Testis (tissue), 3 donors: ENCODE data around the gene P2RX3. TPM values are rescaled to one million over a fixed set of nuclear protein-coding genes. Genes with fewer than 3 reads are reported as not detected.

Experiments
- DNase-seq: peaks from one replicate; pipeline ENCODE4 v3.0.0-alpha.2; 2019
- H3K27ac ChIP-seq, 2 donors: fragments of 200-600 bp; sonication (generic); one replicate each; pipeline ENCODE4 v1.5.1; 2019
- H3K27me3 ChIP-seq: fragments of 200-600 bp; sonication (generic); one replicate; pipeline ENCODE4 v1.5.1; 2019
- H3K36me3 ChIP-seq: fragments of 200-600 bp; sonication (generic); one replicate; pipeline ENCODE4 v1.5.1; 2017; ENCODE audit warnings: low read depth; ENCODE audit errors: missing control alignments
- H3K4me1 ChIP-seq: fragments of 200-600 bp; sonication (generic); one replicate; pipeline ENCODE4 v1.5.1; 2019
- H3K4me3 ChIP-seq, 2 donors: fragments of 200-600 bp; sonication (generic); one replicate each; pipeline ENCODE4 v1.5.1; 2017 to 2019
- H3K9me3 ChIP-seq: fragments of 200-600 bp; sonication (generic); one replicate; pipeline ENCODE4 v1.5.1; 2017
- CTCF ChIP-seq, 3 experiments: fragments of 450-650 bp in 2 of 3; fragments of 200-600 bp in 1 of 3; sonication (generic) in 1 of 3; IDR thresholded peaks; one replicate each; pipeline ENCODE4 v1.5.1; 2016 to 2019; ENCODE audit warnings: antibody characterized with exemption in 3 of 3, mild to moderate bottlenecking in 2 of 3, moderate library complexity in 1 of 3
- POLR2A ChIP-seq: fragments of 450-650 bp; IDR thresholded peaks from one replicate; pipeline ENCODE4 v1.6.1; 2017; ENCODE audit warnings: antibody characterized with exemption, mild to moderate bottlenecking, moderate library complexity
- WGBS, 2 donors: methylation state at CpG; one replicate each; pipeline ENCODE4 v1.1.5; 2018; 5-methylcytosine and 5-hydroxymethylcytosine counted together
- intact Hi-C: fragments of 100-400 bp; cut with DNase I; formaldehyde crosslinking; loops from one replicate; pipeline ENCODE4 v1.15.1; 2023; ENCODE audit warnings: low total_unique reads
- polyA plus RNA-seq: library from polyadenylated mRNA; stranded (reverse); fragments of 350-450 nt; fragmentation: Illumina TruSeq; extraction: RNeasy Lipid Tissue Mini Kit (QIAGEN cat#74804); gene quantifications from one replicate; pipeline ENCODE4 v1.2.3, GENCODE V29; 2014; ENCODE audit warnings: low read depth, low replicate concordance; ENCODE audit not compliant: insufficient read depth
- total RNA-seq, 2 donors: library from RNA; depleted of rRNA; stranded (reverse); fragments of >200 nt; gene quantifications; one replicate each; pipeline ENCODE4 v1.2.3, GENCODE V29; 2016

Gene P2RX3
- total and polyA plus RNA-seq, 3 donors from 2014 or later = 2.5 to 8.5 (median 3.3) TPM

DNA sequence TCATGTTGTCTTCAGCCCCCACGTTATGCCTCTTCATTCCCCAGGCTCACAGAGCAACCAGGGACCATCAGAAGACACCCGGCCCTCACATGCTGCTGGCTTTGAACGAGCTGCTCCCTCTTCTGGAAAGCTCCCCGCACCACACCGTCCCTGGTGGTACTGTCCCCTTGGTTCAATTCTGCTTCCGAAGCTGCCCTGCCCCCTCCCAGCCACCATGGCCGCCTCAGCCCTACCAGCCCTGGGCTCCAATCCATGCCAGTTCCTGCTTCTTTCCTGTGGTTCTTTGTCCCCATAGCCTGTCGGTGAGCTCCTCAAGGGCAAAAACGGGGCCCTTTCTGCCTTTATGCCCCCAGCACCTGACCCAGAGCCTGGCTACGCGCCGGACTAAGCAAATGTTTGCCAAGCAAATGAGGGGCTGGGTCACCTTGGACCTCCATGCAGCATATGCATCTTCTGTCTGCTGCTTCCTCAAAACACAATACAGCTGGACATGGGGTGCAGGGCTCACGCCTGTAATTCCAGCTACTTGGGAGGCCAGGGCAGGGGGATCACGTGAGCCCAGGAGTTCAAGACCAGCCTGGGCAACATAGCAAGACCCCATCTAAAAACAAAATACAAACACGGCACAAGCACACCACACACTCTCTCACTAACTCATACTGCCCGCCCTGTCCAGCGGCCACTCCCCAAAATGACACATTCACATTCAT, 34.7 kb upstream of the P2RX3 start:
- Histone ChIP-seq H3K4me3 (no peak overlapping the region), H3K27me3 (no peaks in the 10 kb centered on the region), H3K27ac (no peak overlapping the region), H3K4me1 (peaks cover 34% of the 10 kb centered on the region), H3K36me3 (no peaks in the 10 kb centered on the region), H3K9me3 (no peaks in the 10 kb centered on the region)
- DNase-seq = no peak
- WGBS, 2 donors = 88 to 90% methylated on average over 9 to 17 of the region's 17 CpGs
- intact Hi-C loops = no loop called here
- no peak for TF ChIP-seq POLR2A
- no peak for TF ChIP-seq CTCF (IDR thresholded peaks at IDR 0.05)

- Histone ChIP-seq H3K4me1 (peaks cover 34% of the 10 kb centered on the region), H3K9me3 (no peaks in the 10 kb centered on the region), H3K27ac (no peak overlapping the region), H3K4me3 (no peak overlapping the region), H3K27me3 (no peaks in the 10 kb centered on the region), H3K36me3 (no peaks in the 10 kb centered on the region)
- DNase-seq = no peak
- intact Hi-C loops = no loop called here
- no peak for TF ChIP-seq POLR2A
- TF ChIP-seq CTCF (IDR thresholded peaks at IDR 0.05) = no peak
- 81 to 84% methylated on average over 4 to 8 of the region's 8 CpGs for WGBS, 2 donors
Observed at GRCh38 chr11:57303990-57304579, 34.1 kb upstream of the P2RX3 start.

DNA sequence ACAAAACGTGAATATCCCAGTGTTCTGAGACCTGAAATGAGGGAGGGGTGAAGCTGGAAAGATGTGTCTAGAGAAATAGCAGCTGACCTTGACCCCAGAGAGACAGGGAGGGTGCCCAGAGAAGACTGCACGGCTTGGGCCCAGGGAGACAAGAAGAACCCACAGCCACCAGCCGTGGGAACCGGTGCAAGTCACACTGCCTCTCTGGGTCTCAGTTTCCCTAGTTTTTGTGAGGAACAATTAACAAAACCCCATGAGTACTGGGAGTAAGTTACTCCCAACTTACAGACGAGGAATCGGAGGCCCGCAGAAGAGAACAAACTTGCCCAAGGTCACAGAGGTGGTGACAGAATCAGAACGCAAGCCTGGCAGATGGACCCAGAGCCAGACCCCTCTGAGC, 32.6 kb upstream of the P2RX3 start:
- H3K27ac ChIP-seq = no peak overlapping the region
- intact Hi-C loops = no loop called here
- no peak for DNase-seq
- no peaks in the 10 kb centered on the region for H3K27me3 ChIP-seq
- no peak overlapping the region for H3K4me3 ChIP-seq
- 53 to 61% methylated on average over 8 of the region's 8 CpGs for WGBS, 2 donors
- TF ChIP-seq POLR2A = no peak
- no peak for TF ChIP-seq CTCF (IDR thresholded peaks at IDR 0.05)
- peaks cover 43% of the 10 kb centered on the region for H3K4me1 ChIP-seq
- no peaks in the 10 kb centered on the region for H3K36me3 ChIP-seq
- no peaks in the 10 kb centered on the region for H3K9me3 ChIP-seq

DNA sequence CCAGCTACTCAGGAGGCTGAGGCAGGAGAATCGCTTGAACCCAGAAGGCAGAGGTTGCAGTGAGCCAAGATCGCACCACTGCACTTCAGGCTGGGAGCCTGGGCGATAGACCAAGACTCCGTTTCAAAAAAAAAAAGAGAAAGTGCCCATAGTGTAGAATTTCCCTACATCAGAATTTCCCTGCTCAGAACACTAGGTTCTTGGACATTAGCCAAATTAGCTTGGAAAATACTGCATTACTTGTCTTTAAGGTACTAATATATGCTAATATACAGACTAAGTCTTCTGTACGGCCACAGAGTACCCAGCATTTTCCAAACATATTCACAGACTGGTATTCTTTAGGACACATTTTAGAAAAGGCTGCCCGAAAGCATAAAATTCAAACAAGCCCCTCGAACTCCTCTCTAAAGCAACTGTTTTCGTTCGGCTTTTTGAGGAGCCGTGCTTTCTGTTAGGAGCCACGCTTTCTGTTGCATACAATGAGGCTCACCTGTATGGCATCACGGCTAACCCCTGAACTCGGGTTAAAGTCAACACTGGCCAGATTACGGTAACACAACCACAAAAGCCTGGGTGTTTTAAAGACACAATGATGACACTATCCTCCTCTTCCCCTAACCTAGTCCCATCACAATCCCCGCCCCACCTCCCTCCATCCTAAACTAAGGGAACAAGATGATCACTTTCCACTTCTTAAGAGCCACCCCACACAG, 31.8 kb upstream of the P2RX3 start:
- Histone ChIP-seq H3K9me3 (no peaks in the 10 kb centered on the region), H3K36me3 (no peaks in the 10 kb centered on the region), H3K4me3 (no peak overlapping the region), H3K27ac (no peak overlapping the region), H3K27me3 (no peaks in the 10 kb centered on the region), H3K4me1 (peaks cover 51% of the 10 kb centered on the region)
- no peak for DNase-seq
- 65 to 71% methylated on average over 15 of the region's 15 CpGs for WGBS, 2 donors
- intact Hi-C loops = no loop called here
- TF ChIP-seq CTCF (IDR thresholded peaks at IDR 0.05) (no peak), POLR2A (no peak)
